NT2/D1 (cell line): ENCODE measurements around the gene KCNE1.

Experiments used
- SUZ12 ChIP-seq: IDR thresholded peaks from 2 replicates; pipeline ENCODE4 v1.6.1; 2011; ENCODE audit not compliant: insufficient read length, insufficient read depth; ENCODE audit errors: extremely low read depth
- ZNF274 ChIP-seq: IDR thresholded peaks from 2 replicates; pipeline ENCODE4 v1.6.1; 2011; ENCODE audit warnings: mild to moderate bottlenecking, low read depth, low read length

- TF ChIP-seq SUZ12 (no peak), ZNF274 (no peak)
These were observed 24.3 kb upstream of the KCNE1 start for GRCh38 chr21:34536311-34536710.
